Breast epithelium (tissue), 3 donors: ENCODE measurements around the gene MUC4.

Experiments used
- CTCF ChIP-seq, 3 donors: fragments of 450-650 bp; IDR thresholded peaks; one replicate each; pipeline ENCODE4 v1.5.1; 2016 to 2017; ENCODE audit warnings: antibody characterized with exemption in 3 of 3, mild to moderate bottlenecking in 3 of 3, moderate library complexity in 3 of 3
- POLR2A ChIP-seq: fragments of 450-650 bp; IDR thresholded peaks from one replicate; pipeline ENCODE4 v1.6.1; 2016; ENCODE audit warnings: antibody characterized with exemption, mild to moderate bottlenecking, moderate library complexity
- POLR2AphosphoS5 ChIP-seq, 3 donors: sonication (generic); formaldehyde crosslinking; IDR thresholded peaks; one replicate each; pipeline ENCODE4 v1.6.1; 2017; ENCODE audit warnings: antibody characterized with exemption in 3 of 3

GRCh38 chr3:195849322-195850074 is 37.8 kb upstream of the MUC4 start:
- TF ChIP-seq CTCF (IDR thresholded peaks at IDR 0.05) = no peak
- TF ChIP-seq POLR2A = no peak
- TF ChIP-seq POLR2AphosphoS5 (IDR thresholded peaks at IDR 0.05) = no peak
